ENCODE measurements around the gene APOBEC3B. TPM values are rescaled to one million over a fixed set of nuclear protein-coding genes. Genes with fewer than 3 reads are reported as not detected.

Gene APOBEC3B
- total and polyA plus RNA-seq, 2 donors (not counting 3 experiments of a cell fraction or from before 2014, with no cell fraction given): 10.3 to 19.9 TPM

- H3K4me1 ChIP-seq (ENCODE audit: control insufficient read depth, extremely low read depth, insufficient read depth, low read length): no peaks in the 10 kb centered on the region
- H3K4me3 ChIP-seq (replicated peaks in 1 of 3; ENCODE audit: insufficient read depth in 1 of 3, low read depth in 1 of 3, low read length in 3 of 3): no peak overlapping the region
- no peaks in the 10 kb centered on the region for H3K79me2 ChIP-seq (ENCODE audit: control insufficient read depth, insufficient read depth, low read length)
- H4K20me1 ChIP-seq (replicated peaks; ENCODE audit: control insufficient read depth, extremely low read depth, insufficient read depth, low read length): no peaks in the 10 kb centered on the region
- H3K36me3 ChIP-seq (ENCODE audit: control insufficient read depth in 2 of 2, extremely low read depth in 1 of 2, insufficient read depth in 2 of 2, low read length in 2 of 2): no peaks in the 10 kb centered on the region
- no peak overlapping the region for H2AFZ ChIP-seq (ENCODE audit: low read depth, low read length)
- peaks cover 0 to 2% of the 10 kb centered on the region in 2 experiments for H3K27me3 ChIP-seq (ENCODE audit: control insufficient read depth in 2 of 2, insufficient read depth in 2 of 2, low read length in 2 of 2)
- intact Hi-C loops (cut with micrococcal nuclease) (no loop called here), dilution Hi-C loops (cut with MboI; ENCODE audit: extremely low pct_ligation_motif_present, low sequenced_read_pairs) (no loop called here)
- H3K9ac ChIP-seq (replicated peaks; ENCODE audit: extremely low read depth, insufficient read depth, low read length): no peak overlapping the region
- no peak for TF ChIP-seq FOS (IDR thresholded peaks at IDR 0.05; ENCODE audit: borderline replicate concordance, insufficient read depth, low read length)
- TF ChIP-seq EZH2 (IDR thresholded peaks at IDR 0.05; ENCODE audit: borderline replicate concordance, low read depth, low read length, severe bottlenecking): no peak
- TF ChIP-seq, protein P1, sequence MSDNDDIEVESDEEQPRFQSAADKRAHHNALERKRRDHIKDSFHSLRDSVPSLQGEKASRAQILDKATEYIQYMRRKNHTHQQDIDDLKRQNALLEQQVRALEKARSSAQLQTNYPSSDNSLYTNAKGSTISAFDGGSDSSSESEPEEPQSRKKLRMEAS (IDR thresholded peaks at IDR 0.05; ENCODE audit: insufficient read depth, insufficient read length): no peak
- no peak for TF ChIP-seq GATA2 (IDR thresholded peaks at IDR 0.05; ENCODE audit: insufficient read depth, insufficient read length, low read depth, low read length)
- TF ChIP-seq MYC (IDR thresholded peaks at IDR 0.05; ENCODE audit: low read depth, low read length): no peak
- TF ChIP-seq POLR2A (IDR thresholded peaks at IDR 0.05; ENCODE audit: low read depth, low read length): no peak
- no peak for TF ChIP-seq CTCF (IDR thresholded peaks at IDR 0.05; ENCODE audit: extremely low read depth in 1 of 2, insufficient read depth in 1 of 2, low read depth in 1 of 2, low read length in 2 of 2)
- TF ChIP-seq JUN (IDR thresholded peaks at IDR 0.05; ENCODE audit: borderline replicate concordance, insufficient read depth, insufficient read length, low read depth): no peak
- TF ChIP-seq POLR2AphosphoS5 (IDR thresholded peaks at IDR 0.05; ENCODE audit: insufficient read depth, low read depth, low read length): no peak
- CTCF ChIA-PET: interaction anchor here (0.8 to 1.1 kb wide), 3 partner anchors 96 to 142 kb away, joined by 3 to 5 read pairs (median 3); no protein-coding TSS in a partner anchor
- POLR2A ChIA-PET: no interaction called here
- DNase-seq (ENCODE audit: low read depth, low spot score) (no peak), FAIRE-seq (no peak)
- no TSS peak for BruUV-seq (replicated peaks)
- no peak overlapping the region for H3K27ac ChIP-seq (ENCODE audit: insufficient read depth, low read depth, low read length)
- no peak overlapping the region for H3K4me2 ChIP-seq (ENCODE audit: insufficient read depth, low read length)
- H3K9me3 ChIP-seq (replicated peaks; ENCODE audit: control insufficient read depth, insufficient read depth, low read length): no peaks in the 10 kb centered on the region
- no peaks in the 10 kb centered on the region for H3K9me1 ChIP-seq (replicated peaks; ENCODE audit: control insufficient read depth, extremely low read depth, insufficient read depth, low read length)
Observed at GRCh38 chr22:38966380-38966702, 15.8 kb upstream of the APOBEC3B start.
